Measurements from ENCODE around the gene MPPED1. TPM values are rescaled to one million over a fixed set of nuclear protein-coding genes. Genes with fewer than 3 reads are reported as not detected.
A peak's percentile ranks its signal among the peaks of the same experiment; 100 is the strongest.

Gene MPPED1
- total RNA-seq, 1 experiment from 2014 or later, result 0.28 TPM

GRCh38 chr22:43476341-43476740 is 64.5 kb downstream of the MPPED1 start:
- Histone ChIP-seq H2BK20ac (ENCODE audit: low read depth, low read length, poor library complexity, severe bottlenecking) (no peak overlapping the region), H3K4me2 (ENCODE audit: insufficient read depth, insufficient read length, low read length) (no peak overlapping the region), H3K4ac (ENCODE audit: low read depth, low read length) (no peak overlapping the region), H4K20me1 (ENCODE audit: control insufficient read depth, insufficient read depth, insufficient read length) (no peaks in the 10 kb centered on the region), H3T11ph (ENCODE audit: low read length) (no peak overlapping the region), H2AK5ac (ENCODE audit: insufficient read length, low read length) (no peak overlapping the region), H3K79me1 (ENCODE audit: insufficient read depth, low read depth, low read length, poor library complexity, severe bottlenecking) (no peaks in the 10 kb centered on the region), H3K27ac (ENCODE audit: insufficient read length, low read depth, low read length) (no peak overlapping the region), H3K23ac (ENCODE audit: insufficient read length, low read depth, low read length) (no peak overlapping the region), H3K56ac (ENCODE audit: insufficient read length, low read depth, low read length) (no peak overlapping the region), H2BK12ac (ENCODE audit: insufficient read length, low read depth, low read length) (no peak overlapping the region), H3K27me3 (ENCODE audit: insufficient read depth, low read length) (no peaks in the 10 kb centered on the region), H3K23me2 (ENCODE audit: insufficient read length, low read depth, low read length, poor library complexity, severe bottlenecking) (no peaks in the 10 kb centered on the region), H3K9ac (ENCODE audit: extremely low read depth, insufficient read length, low read length) (no peak overlapping the region), H3K14ac (ENCODE audit: insufficient read depth, low read length) (no peak overlapping the region), H2AFZ (ENCODE audit: low read length) (no peak overlapping the region), H4K8ac (replicated peaks; ENCODE audit: insufficient read length, low read depth, low read length) (no peak overlapping the region), H3K9me3 (ENCODE audit: control insufficient read depth, low read depth, low read length) (no peaks in the 10 kb centered on the region), H2BK15ac (ENCODE audit: low read depth, low read length) (no peak overlapping the region), H2BK120ac (ENCODE audit: low read depth, low read length, poor library complexity, severe bottlenecking) (no peak overlapping the region), H2BK5ac (ENCODE audit: insufficient read length, low read length) (no peak overlapping the region), H4K91ac (ENCODE audit: insufficient read length, low read depth, low read length) (no peak overlapping the region), H4K5ac (ENCODE audit: insufficient read length, low read depth, low read length) (no peak overlapping the region), H3K79me2 (ENCODE audit: insufficient read depth, low read length) (no peaks in the 10 kb centered on the region), H3K18ac (ENCODE audit: insufficient read length, low read depth, low read length) (no peak overlapping the region), H3K4me1 (ENCODE audit: insufficient read depth, low read length) (no peaks in the 10 kb centered on the region)
- Mint-ChIP-seq H3K36me3 (ENCODE audit: insufficient read depth in 1 of 3, low read depth in 3 of 3) (no peaks in the 10 kb centered on the region), H3K27ac (no peak overlapping the region; a peak in 2 of 7 replicates), H3K9me3 (no peaks in the 10 kb centered on the region), H3K4me3 (no peak overlapping the region; a peak in 1 of 5 replicates), H3K27me3 (ENCODE audit: low read depth) (peaks cover 7% of the 10 kb centered on the region; the same call in 1 of the 2 replicates), H3K4me1 (peaks cover 2 to 7% of the 10 kb centered on the region in 2 experiments; a peak in 2 of 4 replicates)
- peak; percentile 66 for DNase-seq
- TF ChIP-seq CTCF (conservative IDR thresholded peaks at IDR 0.05), result peak; percentile 60
- WGBS (ENCODE audit: extremely low coverage, insufficient read length, low lambda C conversion rate), result no CpG with 5 or more reads among the region's 5 CpGs

Data from H9 (cell line).